GM12864 (cell line): ENCODE data around the gene EHD3.

Experiments used
- DNase-seq: peaks from one replicate; pipeline ENCODE4 v3.0.0-alpha.2; 2011; ENCODE audit warnings: low read depth
- H3K4me3 ChIP-seq: 2 replicates; pipeline ENCODE4 v1.5.1; 2011; ENCODE audit warnings: mild to moderate bottlenecking, low read depth, low read length, control low read depth
- TF ChIP-seq, protein P1 (sequence below): IDR thresholded peaks from 2 replicates; pipeline ENCODE4 v1.5.1; 2011; ENCODE audit warnings: low read depth, mild to moderate bottlenecking, moderate library complexity, low read length, control low read depth, inconsistent platforms; ENCODE audit errors: missing control alignments

EHD3 gene

DNA sequence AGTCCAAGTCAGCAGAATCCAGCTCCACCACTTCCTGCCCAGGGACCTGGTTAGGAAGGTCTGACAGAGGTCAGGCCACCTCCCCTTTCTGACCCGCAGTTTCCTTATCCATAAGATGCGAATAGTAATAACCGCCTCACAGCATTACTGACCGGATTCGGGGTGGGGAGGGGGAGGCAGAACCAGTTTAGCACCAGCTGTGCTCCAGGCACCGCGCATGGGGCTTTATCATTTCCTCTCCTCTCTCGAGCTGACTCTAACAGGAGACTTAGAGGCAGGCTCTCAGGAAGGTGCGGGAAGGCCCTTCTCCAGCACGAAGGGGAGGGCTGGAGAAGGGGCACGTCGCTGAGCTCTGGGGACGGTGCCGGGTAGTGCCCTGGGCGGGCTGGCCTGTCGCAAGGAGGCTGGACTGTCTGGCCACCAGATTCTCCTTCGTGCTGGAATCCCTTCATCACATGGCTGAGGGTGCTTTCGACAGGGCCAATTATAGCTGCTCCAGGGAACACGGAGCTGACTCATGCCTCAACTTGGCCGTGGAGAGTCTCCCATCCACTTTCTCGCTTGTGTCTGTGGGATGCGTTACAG, 5.7 kb downstream of the EHD3 start:
- no peak for DNase-seq
- H3K4me3 ChIP-seq = no peak overlapping the region
- TF ChIP-seq, protein P1, sequence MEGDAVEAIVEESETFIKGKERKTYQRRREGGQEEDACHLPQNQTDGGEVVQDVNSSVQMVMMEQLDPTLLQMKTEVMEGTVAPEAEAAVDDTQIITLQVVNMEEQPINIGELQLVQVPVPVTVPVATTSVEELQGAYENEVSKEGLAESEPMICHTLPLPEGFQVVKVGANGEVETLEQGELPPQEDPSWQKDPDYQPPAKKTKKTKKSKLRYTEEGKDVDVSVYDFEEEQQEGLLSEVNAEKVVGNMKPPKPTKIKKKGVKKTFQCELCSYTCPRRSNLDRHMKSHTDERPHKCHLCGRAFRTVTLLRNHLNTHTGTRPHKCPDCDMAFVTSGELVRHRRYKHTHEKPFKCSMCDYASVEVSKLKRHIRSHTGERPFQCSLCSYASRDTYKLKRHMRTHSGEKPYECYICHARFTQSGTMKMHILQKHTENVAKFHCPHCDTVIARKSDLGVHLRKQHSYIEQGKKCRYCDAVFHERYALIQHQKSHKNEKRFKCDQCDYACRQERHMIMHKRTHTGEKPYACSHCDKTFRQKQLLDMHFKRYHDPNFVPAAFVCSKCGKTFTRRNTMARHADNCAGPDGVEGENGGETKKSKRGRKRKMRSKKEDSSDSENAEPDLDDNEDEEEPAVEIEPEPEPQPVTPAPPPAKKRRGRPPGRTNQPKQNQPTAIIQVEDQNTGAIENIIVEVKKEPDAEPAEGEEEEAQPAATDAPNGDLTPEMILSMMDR = no peak

DNA sequence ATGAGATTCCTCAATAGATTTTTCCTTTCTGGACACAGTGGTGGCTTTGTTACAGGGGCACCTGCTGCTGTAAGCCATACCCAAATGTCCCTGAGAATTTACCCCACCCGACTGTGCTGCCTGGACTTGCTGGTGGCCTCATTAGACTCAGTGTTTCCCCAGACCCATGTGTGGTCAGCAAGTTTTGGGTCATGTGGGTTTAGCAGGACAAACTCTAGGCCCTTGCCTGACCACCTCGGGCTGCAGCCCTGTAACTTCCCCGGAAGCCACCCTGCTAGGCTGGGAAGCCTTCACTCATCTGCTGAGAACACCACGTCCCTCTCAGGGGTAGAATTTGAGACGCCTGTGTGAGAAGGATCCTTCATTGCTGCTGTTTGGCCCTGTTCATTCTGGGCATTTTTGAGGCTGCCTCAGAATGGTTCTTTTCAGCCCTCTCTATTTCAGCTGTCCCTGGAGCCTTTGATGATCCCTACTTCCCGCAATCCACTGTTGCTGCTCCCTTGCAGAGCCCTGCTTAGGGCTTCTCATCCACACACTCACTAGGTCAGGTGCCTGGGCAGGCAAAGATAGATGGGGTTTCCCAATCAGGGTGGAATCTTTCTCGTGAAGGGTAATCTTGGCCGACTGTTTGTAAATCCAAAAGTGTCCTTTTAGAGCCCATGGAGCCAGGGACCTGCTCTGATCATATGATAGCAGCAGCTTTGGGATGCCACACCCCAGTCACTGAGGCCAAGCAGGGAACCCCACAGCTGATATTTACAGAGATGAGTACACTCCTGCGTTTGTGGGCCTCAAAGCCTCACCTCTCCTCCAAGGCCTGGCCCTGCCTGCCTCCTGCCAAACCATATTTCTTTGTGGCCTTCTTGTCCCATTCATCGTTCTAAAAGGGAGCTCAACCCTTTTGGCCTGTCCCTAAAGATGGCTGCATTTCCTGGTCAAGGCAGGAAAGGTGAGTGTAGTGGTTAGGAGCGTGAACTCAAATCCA, 6.7 kb downstream of the EHD3 start:
- no peak overlapping the region for H3K4me3 ChIP-seq
- no peak for DNase-seq
- TF ChIP-seq, protein P1 = no peak

DNA sequence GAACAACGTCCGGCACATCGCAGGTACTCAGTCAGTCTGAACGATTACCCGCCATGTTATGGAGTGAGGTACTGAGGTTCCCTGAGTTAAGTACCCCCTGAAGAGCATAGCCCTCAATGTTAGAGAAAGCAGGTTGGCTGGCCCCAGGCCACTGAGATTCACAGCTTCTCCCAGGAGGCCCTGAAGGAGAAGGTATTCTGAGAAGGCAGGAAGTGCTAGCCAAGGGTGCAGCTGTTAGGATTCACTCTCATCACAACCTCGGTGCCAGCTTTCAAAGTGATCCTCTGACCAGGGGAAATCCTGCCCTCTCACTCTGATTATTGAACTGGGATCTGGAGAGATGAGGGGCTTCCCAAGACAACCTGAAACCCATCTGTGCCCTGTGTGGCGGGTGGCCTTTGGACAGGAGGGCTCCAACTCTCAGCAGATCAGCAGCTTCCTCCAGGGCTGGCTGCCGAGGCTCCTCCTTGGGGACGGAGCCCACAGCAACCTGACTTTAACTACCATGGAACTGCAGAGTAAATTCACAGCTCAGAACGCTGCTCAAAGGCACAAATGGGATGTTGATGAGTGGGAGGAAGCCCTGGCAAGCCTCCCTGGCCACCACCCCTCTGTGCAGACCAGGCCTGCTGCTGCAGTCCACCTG, 7.8 kb downstream of the EHD3 start:
- no peak overlapping the region for H3K4me3 ChIP-seq
- DNase-seq = no peak
- TF ChIP-seq, protein P1 = no peak

DNA sequence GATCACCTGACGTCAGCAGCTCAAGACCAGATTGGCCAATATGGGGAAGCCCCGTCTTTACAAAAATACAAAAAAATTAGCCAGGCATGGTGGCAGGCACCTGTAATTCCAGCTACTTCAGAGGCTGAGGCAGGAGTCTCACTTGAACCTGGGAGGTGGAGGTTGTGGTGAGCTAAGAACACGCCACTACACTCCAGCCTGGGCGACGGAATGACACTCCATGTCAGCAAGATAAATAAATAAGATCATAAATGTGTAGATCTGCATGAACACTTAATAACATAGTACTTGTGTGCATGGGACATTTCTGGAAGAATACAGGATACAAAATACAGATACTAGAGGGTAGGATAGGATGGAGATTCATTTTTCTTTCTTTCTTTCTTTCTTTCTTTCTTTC, 9.1 kb downstream of the EHD3 start:
- TF ChIP-seq, protein P1 = no peak
- no peak overlapping the region for H3K4me3 ChIP-seq
- DNase-seq = no peak

DNA sequence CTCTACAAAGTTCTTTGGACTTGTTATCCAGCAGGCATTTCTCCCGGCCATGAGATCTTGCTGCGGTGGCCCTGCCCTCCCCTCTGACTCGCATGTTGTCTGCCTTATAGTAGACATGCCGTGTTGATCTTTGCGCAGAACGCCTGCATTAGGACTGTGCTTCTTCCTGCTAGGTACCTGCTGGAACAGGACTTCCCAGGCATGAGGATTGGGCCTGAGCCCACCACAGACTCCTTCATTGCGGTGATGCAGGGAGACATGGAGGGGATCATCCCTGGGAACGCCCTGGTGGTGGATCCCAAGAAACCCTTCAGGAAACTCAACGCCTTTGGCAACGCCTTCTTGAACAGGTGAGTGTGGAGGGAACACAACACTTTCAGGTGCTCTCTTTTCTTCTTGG, 10.1 kb downstream of the EHD3 start:
- H3K4me3 ChIP-seq = no peak overlapping the region
- DNase-seq = no peak
- TF ChIP-seq, protein P1 = no peak

DNA sequence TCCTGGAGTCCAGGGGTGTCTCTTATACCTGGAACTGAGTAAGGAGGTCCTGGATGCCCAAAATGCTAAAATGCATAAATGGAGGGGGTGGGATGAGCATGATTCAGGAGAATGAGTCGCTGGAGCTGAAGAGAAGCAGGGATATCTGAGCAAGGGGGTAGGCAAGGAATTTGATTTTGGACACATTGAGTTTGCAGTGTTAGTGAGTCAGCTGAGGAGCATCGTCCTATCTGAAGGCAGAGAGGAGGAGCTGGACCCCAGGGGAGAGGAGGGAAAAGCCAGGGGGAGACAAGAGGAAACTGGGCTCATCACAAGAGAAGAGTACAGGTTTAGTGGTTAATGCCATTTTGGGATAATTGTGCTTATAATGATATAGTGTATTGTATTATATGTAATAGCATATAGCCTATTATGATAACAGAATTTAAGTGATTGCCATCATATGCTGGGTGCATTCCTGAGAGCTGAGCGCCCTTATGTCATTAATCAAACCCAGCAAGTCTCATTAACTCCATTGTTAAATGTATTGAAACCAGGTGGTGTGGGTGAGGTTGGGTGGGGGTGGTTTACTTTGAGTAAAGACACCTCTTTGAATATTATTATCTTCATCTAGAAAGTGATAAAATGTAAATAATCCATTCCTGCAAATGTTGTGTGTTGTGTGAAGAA, 12.4 kb downstream of the EHD3 start:
- DNase-seq = no peak
- H3K4me3 ChIP-seq = no peak overlapping the region
- TF ChIP-seq, protein P1 = no peak
